Chondrocyte (in vitro differentiated cells): ENCODE results near the gene SRSF2. TPM values are rescaled to one million over a fixed set of nuclear protein-coding genes. Genes with fewer than 3 reads are reported as not detected.

Experiments
- DNase-seq: peaks from one replicate; pipeline ENCODE4 v3.0.0; 2021; ENCODE audit warnings: mixed read lengths, low spot score
- H3K27ac Mint-ChIP-seq: one replicate; pipeline ENCODE4 v1.8.0; 2021; ENCODE audit warnings: mild to moderate bottlenecking, moderate library complexity, mixed read lengths; ENCODE audit not compliant: unreplicated experiment
- H3K27me3 Mint-ChIP-seq: 2 replicates; pipeline ENCODE4 v1.8.0; 2021; ENCODE audit warnings: low read depth, mixed read lengths
- H3K36me3 Mint-ChIP-seq: 2 replicates; pipeline ENCODE4 v1.8.0; 2021; ENCODE audit warnings: low read depth, mixed read lengths
- H3K4me1 Mint-ChIP-seq: 2 replicates; pipeline ENCODE4 v1.8.0; 2021; ENCODE audit warnings: low read depth, mild to moderate bottlenecking, mixed read lengths
- H3K4me3 Mint-ChIP-seq: one replicate; pipeline ENCODE4 v1.8.0; 2021; ENCODE audit warnings: mild to moderate bottlenecking, moderate library complexity, mixed read lengths; ENCODE audit not compliant: unreplicated experiment
- H3K9me3 Mint-ChIP-seq: 2 replicates; pipeline ENCODE4 v1.8.0; 2021; ENCODE audit warnings: low read depth, mixed read lengths
- CTCF ChIP-seq: fragments of 200-600 bp; sonication (generic); IDR thresholded peaks from 2 replicates; pipeline ENCODE4 v1.5.0; 2021; ENCODE audit warnings: antibody characterized with exemption, mild to moderate bottlenecking, moderate library complexity
- total RNA-seq: library from RNA; stranded (reverse); gene quantifications from 3 replicates; pipeline ENCODE4 v1.2.1, GENCODE V29; 2021

The SRSF2 gene
- total RNA-seq, 1 donor from 2014 or later: 94.4 TPM

- no peak overlapping the region for H3K4me3 Mint-ChIP-seq
- no peaks in the 10 kb centered on the region for H3K9me3 Mint-ChIP-seq
- no peak for TF ChIP-seq CTCF
- peaks cover 15% of the 10 kb centered on the region for H3K4me1 Mint-ChIP-seq
- no peak overlapping the region for H3K27ac Mint-ChIP-seq
- peaks cover 33% of the 10 kb centered on the region for H3K36me3 Mint-ChIP-seq
- no peak for DNase-seq
- H3K27me3 Mint-ChIP-seq: no peaks in the 10 kb centered on the region
Observed at GRCh38 chr17:76775021-76775600, 38.0 kb upstream of the SRSF2 start.

GRCh38 chr17:76772842-76773525 is 35.9 kb upstream of the SRSF2 start:
- no peak overlapping the region for H3K4me3 Mint-ChIP-seq
- peak overlapping the region; percentile 58 for H3K27ac Mint-ChIP-seq
- peaks cover 34% of the 10 kb centered on the region for H3K36me3 Mint-ChIP-seq
- H3K9me3 Mint-ChIP-seq: peaks cover 3% of the 10 kb centered on the region
- peaks cover 15% of the 10 kb centered on the region for H3K4me1 Mint-ChIP-seq
- DNase-seq: no peak
- no peaks in the 10 kb centered on the region for H3K27me3 Mint-ChIP-seq
- no peak for TF ChIP-seq CTCF

GRCh38 chr17:76758570-76758969 is 21.4 kb upstream of the SRSF2 start:
- Mint-ChIP-seq H3K4me1 (no peaks in the 10 kb centered on the region), H3K36me3 (peaks cover 20% of the 10 kb centered on the region), H3K27me3 (no peaks in the 10 kb centered on the region), H3K4me3 (no peak overlapping the region), H3K9me3 (no peaks in the 10 kb centered on the region), H3K27ac (no peak overlapping the region)
- DNase-seq: no peak
- no peak for TF ChIP-seq CTCF

GRCh38 chr17:76757256-76757655 is 20.1 kb upstream of the SRSF2 start:
- Mint-ChIP-seq H3K9me3 (no peaks in the 10 kb centered on the region), H3K27me3 (no peaks in the 10 kb centered on the region), H3K36me3 (peaks cover 22% of the 10 kb centered on the region), H3K4me3 (no peak overlapping the region), H3K4me1 (no peaks in the 10 kb centered on the region), H3K27ac (no peak overlapping the region)
- no peak for TF ChIP-seq CTCF
- no peak for DNase-seq

GRCh38 chr17:76755285-76755684 is 18.2 kb upstream of the SRSF2 start:
- Mint-ChIP-seq H3K27ac (no peak overlapping the region), H3K4me1 (no peaks in the 10 kb centered on the region), H3K36me3 (peaks cover 21% of the 10 kb centered on the region), H3K4me3 (no peak overlapping the region), H3K27me3 (no peaks in the 10 kb centered on the region), H3K9me3 (no peaks in the 10 kb centered on the region)
- no peak for TF ChIP-seq CTCF
- no peak for DNase-seq
